GM18951 (cell line): ENCODE measurements around the gene BDH2.

Experiments
- POLR2A ChIP-seq: IDR thresholded peaks from 4 replicates; pipeline ENCODE4 v1.6.1; 2011; ENCODE audit warnings: mild to moderate bottlenecking; ENCODE audit not compliant: insufficient read length, insufficient read depth; ENCODE audit errors: extremely low read depth
- in situ Hi-C: fragments of 300-500 bp; cut with MboI; formaldehyde crosslinking; loops from one replicate; pipeline ENCODE4 v1.12.0; 2022; ENCODE audit warnings: low sequenced_read_pairs, mixed read lengths, inconsistent platforms; ENCODE audit not compliant: unreplicated experiment

BDH2 gene

DNA sequence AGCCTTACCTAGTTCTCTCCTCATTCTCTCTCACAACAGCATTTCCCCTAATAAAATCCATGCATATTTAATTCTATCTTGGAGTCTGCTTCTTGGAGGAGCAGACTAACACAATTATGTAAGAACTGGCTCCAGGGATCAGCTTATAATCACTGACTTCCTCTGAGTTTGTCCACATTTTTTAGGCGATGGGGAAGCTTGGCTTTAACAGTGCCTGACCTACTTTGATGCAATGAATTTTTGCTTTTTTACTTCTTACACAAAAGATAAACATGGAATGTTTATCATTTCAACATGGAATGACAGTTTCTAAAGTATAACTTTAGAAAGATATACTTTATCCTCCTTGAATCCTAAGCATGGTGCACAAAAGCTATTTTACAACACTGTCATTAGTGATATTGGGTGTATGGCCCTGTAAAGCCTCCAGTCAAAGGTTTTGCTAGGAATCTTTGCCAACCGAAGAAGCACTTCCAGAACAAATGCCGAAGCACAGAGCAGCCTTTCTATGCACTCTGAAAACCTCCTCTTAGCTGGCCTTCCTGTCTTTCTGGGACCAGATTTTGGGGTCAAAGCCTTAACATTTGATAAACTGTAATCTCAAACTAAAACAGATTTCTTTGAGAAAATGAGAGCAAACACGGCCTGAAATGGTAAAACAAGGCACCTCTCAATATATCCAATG lies 736 bp downstream of the BDH2 start:
- in situ Hi-C loops, result no loop called here
- TF ChIP-seq POLR2A, result no peak

DNA sequence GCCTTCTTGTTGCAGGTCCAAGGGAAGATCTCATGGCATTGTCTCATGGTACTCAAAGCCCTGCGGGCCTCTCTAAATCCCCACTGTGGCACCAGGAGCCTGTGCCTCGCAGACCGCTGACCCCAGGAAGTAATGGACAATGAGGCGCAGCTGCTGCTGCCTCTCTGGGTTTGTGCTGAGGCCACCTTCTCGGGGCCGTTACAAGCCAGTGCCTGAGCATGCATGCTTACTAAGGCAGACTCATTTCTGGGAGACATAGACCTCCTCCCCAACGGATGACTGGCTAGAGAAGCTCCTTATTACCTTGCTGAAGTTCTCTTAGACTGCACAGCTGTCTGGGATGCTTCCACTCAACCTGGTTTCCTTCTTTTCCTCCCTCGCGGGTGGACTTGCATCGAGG lies 1.3 kb downstream of the BDH2 start:
- in situ Hi-C loops, result no loop called here
- TF ChIP-seq POLR2A, result no peak

DNA sequence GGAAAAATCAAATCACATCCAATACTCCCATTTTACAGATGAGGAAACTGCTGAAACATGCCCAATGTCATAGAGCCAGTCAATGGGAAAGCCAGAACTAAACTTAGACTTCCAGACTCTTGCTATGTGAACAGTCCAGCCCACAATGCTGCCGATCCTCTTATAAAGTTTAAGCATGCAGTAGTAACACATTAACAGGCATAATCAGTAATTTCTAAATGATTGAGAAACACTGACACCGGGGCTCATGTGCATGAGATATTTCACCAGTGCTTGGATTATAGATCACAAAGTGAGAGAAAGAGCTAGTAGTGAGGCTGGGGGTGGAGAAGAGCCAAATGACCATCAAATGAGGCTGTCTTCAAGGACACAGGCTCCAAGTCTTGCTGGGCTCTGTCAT lies 2.5 kb downstream of the BDH2 start:
- in situ Hi-C loops, result no loop called here
- no peak for TF ChIP-seq POLR2A

DNA sequence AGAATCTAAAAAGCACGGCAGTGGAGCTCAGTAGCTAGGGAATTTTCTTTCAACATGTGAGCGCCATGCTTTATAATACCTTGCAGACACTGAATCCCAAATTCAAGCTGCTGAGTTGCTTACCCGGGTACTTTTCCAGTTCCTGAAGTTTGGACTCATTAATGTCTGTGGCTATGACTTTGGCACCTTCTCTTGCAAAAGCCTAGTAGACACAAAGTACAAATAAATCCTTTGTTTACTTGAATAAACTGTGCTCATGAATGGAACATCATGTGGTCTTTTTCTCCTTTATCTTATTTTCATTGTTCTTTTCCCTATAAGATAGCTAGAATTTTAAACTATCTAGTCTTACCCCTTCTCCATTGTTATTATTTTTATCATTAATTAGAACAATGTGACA lies 4.6 kb downstream of the BDH2 start:
- in situ Hi-C loops, result no loop called here

DNA sequence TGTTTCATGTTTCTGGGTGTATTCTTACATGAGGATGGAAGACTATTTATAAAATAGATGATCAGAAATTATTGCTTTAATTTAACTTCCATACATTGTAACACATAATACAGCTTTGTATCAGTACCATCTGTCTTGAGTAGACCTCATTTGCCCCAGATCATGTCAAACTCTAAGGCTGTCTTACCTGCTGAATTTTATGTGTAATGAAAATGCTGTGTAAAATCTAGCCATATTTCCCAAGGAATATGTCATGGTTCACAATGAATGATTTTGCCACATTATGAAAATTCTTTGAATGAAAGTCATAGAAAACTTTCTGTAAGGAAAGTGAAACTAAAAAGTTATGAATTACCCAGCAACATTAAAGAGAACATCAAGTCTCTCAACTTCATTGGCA lies 7.4 kb downstream of the BDH2 start:
- in situ Hi-C loops, result no loop called here
- TF ChIP-seq POLR2A, result no peak

More for the DNA sequence above, 4.6 kb downstream of the BDH2 start:
- no peak for TF ChIP-seq POLR2A

DNA sequence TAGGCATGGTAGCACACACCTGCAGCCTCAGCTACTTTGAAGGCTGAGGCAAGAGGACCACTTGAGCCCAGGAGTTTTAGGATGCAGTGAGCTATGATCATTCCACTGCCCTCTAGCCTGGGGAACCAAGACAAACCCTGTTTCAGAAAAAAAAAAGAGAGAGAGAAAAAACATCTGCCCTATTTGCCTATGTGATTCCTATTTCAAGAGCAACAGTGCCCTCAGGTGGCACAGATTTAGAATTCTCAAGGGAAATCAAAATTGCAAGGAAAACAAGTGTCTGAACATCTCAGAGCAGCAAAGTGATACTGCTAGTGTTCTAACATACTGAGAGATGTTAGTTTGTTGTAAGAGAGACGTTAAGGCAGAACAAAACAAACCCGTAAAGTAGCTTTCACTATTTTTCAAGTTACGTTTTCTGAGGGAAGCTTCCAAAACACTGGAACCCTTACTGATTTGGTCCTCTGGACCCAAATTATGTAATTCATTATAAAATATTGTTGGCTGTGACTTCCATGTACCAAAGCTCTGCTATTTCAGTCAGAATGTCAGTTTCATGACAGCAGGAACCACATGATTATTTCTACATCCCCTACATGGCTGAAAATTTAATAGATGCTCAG lies 7.9 kb downstream of the BDH2 start:
- in situ Hi-C loops, result no loop called here
- no peak for TF ChIP-seq POLR2A

DNA sequence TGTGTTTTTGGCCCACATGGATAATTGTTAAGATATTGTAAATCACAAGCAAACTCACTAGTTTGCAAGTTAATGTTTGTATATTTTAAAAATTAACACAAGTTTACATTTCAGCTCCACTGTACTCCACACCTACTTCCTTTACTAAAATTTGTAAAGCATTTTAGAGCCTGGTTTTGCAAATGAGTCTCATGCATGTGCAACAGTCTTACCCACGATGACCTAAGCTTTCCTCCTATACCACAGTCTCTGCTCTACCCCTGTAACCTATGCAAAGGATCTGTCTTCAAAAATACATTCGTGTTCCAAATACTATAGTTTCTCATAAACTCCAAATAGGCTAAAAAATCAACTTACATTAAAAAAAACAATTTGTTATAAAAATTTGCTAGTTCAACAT lies 10.2 kb downstream of the BDH2 start:
- no peak for TF ChIP-seq POLR2A
- in situ Hi-C loops, result no loop called here

DNA sequence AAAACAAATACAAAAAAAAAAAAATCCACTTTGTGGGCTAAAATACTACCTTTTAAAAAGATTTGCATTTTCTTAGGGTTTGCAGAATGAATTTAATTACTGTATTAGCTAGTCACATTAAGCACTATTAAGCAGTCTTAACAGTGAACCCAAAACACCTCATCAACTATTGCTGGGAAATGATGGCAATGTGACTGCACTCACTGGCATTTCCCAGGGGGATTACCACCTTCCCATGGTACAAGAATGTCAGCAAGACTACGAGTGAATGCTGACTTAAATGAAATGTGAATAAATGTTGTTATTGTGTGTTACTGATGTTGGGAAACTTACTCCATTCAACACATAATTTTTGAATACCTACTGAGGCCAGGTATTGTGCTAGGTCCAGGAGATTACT lies 13.1 kb downstream of the BDH2 start:
- in situ Hi-C loops, result no loop called here

DNA sequence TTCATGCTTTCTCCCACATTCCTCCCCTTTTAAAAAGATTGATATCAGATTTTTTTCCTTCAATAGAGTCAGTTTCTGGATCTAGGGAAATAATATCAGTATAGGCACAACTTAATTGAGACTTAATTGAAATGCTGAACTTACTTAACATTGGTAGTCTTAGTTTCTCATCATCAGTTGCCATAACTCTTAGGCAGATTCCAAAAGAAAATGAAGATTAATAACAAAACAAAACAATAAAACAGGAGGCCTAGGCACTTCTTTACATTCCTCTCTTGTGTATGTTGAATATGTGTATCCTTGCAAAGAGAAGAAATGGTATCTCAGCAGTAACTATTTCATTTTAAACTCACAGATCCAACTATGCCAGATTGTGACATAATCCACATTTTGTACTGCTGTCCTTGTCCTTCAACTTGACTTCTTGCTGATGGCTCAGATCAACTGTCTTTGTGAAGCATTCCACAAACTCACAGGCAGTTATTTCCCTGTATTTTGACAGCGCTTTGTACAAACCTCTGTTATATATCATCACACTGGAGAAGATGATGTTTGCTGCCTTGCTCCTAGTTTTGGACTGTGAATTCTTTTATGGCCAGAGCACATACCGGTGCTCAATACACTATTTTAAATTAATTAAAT lies 14.0 kb downstream of the BDH2 start:
- in situ Hi-C loops, result no loop called here
- no peak for TF ChIP-seq POLR2A

More for the DNA sequence above, 13.1 kb downstream of the BDH2 start:
- no peak for TF ChIP-seq POLR2A

DNA sequence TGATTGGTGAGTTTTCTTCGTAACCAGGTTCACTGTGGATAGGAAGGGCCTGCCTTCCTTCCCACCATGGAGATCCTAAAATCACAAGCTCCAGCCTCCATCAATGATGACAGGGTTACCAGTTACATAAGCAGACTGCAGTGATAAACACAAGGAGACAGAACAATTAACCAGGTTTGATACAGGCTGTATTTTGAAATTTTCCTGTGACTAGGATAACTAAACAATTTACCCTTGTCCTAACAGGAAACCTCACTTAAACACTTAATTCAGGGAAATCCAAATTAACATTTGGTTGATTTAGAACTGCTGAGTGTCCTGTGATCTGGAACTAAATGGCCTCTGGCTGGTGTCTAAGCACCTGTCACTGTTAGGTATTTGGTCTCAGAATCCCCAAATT lies 20.0 kb downstream of the BDH2 start:
- in situ Hi-C loops, result no loop called here
- TF ChIP-seq POLR2A, result no peak

DNA sequence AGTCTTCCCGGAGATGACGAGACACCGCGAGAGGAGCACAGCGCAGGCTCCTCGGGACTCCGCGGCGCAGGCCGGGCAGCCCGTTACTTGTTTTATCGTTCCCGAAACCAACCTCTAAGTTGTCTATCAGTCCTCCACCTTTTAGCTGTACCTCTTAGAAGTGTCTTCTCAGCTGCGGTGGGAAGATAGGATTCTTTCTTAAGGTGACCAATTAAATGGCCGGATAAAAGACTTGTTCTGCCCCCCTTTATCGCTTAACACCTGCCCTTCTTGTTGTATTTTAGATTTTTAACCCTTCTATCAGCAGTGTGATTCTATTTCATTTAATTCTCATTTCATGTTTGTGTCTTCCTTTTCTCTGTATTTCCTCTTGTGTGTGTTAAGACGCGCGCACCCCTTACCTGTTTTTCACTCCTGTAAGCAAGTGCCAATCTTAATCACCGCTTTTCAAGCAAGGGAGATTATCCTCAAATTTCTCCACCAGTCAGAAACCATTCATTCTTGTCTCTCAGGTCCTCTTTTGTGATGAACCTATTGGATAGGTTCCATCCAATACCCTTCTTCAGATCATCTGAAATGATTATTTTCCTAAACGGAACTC lies 22.8 kb downstream of the BDH2 start, which contains the start of gene SLC9B2:
Gene SLC9B2 (minus strand): TSS at position 15 of the 601 bp plus-strand sequence. CDS start 9,211 bp downstream, outside the sequence.
- TF ChIP-seq POLR2A, result no peak
- in situ Hi-C loops, result no loop called here

DNA sequence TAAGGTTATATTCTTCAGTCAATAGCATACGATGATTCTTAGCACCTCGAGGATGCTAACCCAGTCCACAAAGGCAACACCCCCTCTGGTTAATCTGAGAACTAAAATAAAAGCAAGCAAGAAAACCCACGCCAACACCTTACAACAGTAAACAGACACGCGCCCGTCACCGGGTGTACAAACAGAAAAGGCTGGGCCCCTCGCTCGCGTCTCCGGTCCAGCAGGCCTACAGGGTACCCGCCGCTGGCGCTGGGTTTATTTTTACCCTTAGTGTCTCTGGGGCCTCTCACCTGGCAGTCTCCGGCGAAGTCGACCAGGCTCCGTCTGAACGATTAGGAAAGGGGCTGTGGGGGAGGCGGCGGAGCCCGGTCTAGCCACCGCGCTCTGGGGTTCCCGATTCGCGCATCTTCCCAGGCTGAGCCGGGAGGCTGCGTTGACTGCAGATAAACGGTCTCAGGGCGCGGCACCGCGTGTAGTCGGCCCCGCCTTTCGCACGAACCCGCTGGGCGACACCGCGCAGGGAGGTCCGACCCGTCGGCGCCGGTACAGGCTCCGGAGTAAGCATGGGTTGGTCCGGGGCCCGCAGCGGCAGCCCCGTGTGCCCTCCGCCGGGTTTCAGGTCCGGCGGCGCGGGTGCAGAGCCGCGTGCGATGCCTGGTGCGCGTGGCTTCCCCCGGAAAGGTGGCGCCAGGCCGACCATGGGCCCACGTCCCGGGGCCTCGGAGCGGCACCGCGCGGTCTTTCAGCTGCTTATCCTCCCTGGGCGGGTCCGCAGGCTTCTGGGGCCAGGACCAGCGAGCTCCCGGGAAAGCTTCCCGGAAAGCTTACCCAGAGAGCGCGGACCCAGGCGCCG lies 23.5 kb downstream of the BDH2 start:
- TF ChIP-seq POLR2A, result peak; percentile 70

DNA sequence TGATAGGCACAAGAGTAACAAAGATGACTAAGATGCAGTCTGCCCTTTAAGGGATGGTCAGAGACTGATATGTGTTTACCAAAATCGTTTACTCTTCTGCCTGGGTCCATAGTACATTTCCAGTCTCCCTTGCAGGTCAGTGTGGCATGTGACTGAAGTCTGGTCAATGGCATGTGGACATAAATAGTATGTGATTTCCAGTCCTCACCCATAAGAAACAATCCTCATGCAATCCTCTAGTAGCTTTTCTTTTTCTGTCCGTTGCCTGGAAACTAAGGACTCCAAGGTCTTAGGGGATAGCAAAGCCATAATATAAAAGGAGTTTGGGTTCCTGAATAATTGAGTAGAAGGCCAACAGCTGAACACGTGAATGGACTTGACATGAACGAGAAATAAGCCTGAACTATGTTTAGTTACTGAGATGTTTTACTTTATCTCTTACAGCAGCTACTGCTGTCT lies 24.2 kb downstream of the BDH2 start:
- in situ Hi-C loops, result no loop called here
- TF ChIP-seq POLR2A, result no peak

More for the DNA sequence above, 23.5 kb downstream of the BDH2 start:
- in situ Hi-C loops, result no loop called here
